Stimulated activated naive B cell treated with anti-CD40 and anti-IgM and Interleukin-4, amounts not matched to agents 10 μg/mL and 1 μg/mL and 100 μg/mL, for 72 hours (primary cell): ENCODE results near the gene LRRC45.
"Not testable (repeated sequence)": the region's sequence is repeated elsewhere in the genome, so short reads cannot be mapped to it uniquely, and the experiment has no call there.

ENCODE experiments used
- ATAC-seq, 2 donors: fragments of 150-1000 bp; cut with Tn5 transposase; replicated peaks; 2 replicates each; pipeline ENCODE4 v1.10.0; 2021; ENCODE audit warnings: moderate library complexity in 1 of 2
- DNase-seq: peaks from one replicate; pipeline ENCODE4 v3.0.0; 2021
- H3K27ac Mint-ChIP-seq: one replicate; pipeline ENCODE4 v1.8.0; 2022; ENCODE audit warnings: mild to moderate bottlenecking, mixed read lengths
- H3K27me3 Mint-ChIP-seq, 2 donors: one replicate each; pipeline ENCODE4 v1.8.0; 2022; ENCODE audit warnings: mixed read lengths in 2 of 2
- H3K36me3 Mint-ChIP-seq, 2 donors: one replicate each; pipeline ENCODE4 v1.8.0; 2022; ENCODE audit warnings: mixed read lengths in 2 of 2, mild to moderate bottlenecking in 1 of 2
- H3K4me1 Mint-ChIP-seq, 2 donors: one replicate each; pipeline ENCODE4 v1.8.0; 2022; ENCODE audit warnings: mixed read lengths in 2 of 2, mild to moderate bottlenecking in 1 of 2
- H3K4me3 Mint-ChIP-seq, 2 donors: one replicate each; pipeline ENCODE4 v1.8.0; 2022; ENCODE audit warnings: mild to moderate bottlenecking in 2 of 2, mixed read lengths in 2 of 2, moderate library complexity in 1 of 2
- H3K9me3 Mint-ChIP-seq, 2 donors: one replicate each; pipeline ENCODE4 v1.8.0; 2022; ENCODE audit warnings: mixed read lengths in 2 of 2, mild to moderate bottlenecking in 1 of 2

Gene LRRC45

DNA sequence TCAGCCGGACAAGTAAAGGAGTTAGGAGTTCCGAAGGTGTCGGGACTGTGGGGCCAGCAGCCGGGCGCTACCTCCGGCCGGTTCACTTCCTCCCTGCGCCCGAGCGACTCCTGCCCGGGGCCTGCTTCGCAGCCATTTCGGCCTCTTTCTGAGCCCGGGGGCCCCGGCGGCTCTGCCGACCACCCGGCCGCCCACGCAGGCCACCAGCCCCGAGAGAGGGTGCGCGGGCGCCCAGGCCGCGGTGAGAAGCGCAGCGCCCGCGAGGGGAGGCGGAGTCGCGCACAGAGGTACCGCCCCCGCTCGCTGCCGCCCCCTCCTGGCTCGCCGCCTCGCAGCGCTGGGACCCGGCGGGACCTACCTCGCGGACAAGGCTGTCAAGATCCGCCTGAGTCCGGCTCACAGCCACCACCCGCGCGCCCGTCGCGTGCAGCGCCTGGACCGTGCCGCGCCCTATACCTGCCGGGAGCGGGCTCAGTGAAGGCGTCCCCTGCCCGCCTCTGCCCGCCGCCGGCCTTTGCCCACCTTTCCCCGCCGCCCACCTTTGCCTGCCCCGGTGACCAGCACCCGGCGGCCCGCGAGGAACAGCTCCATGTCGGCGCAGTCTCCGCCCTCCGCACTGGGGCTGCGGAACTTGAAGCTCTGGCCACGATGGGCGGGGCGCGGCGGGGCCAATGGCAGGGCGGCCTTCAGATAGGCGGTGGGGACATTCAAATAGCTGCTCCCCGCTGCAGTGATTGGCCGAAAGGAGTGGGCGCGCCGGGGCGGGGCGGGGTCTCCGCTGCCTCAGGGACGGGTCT, 14.2 kb downstream of the LRRC45 start, which contains the start of gene DCXR:
Gene DCXR (minus strand): TSS at position 606 of the 797 bp plus-strand sequence. CDS start 15 bp downstream, at position 591.
- H3K27me3 Mint-ChIP-seq: no peaks in the 10 kb centered on the region
- no peaks in the 10 kb centered on the region for H3K9me3 Mint-ChIP-seq
- ATAC-seq (peak; percentile 94 to 96), DNase-seq (peak; percentile 95)
- peaks cover 24 to 35% of the 10 kb centered on the region in 2 donors for H3K4me1 Mint-ChIP-seq
- peaks cover 5 to 9% of the 10 kb centered on the region in 2 donors for H3K36me3 Mint-ChIP-seq
- H3K27ac Mint-ChIP-seq: peak within 1 kb of the TSS; percentile 98
- peak within 1 kb of the TSS; percentile 95 to 97 for H3K4me3 Mint-ChIP-seq

DNA sequence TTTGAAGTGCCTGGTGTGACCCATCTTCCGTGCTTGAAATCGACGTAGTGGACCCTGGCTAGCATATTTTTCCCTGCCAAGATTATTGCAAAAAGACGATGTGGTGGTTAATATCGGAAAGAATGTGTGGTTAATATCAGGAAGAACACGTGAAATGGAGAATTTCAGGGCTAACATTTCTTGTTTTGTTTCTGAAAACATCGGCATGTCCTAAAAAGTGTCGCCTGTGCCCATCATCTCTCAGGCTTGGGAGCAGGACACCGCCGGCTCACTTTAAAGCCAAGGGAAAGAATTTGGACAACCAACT, 14.7 kb downstream of the LRRC45 start:
- Mint-ChIP-seq H3K4me3 (peak overlapping the region; percentile 95 to 97), H3K27ac (peak overlapping the region; percentile 98), H3K4me1 (peaks cover 24 to 35% of the 10 kb centered on the region in 2 donors), H3K9me3 (no peaks in the 10 kb centered on the region), H3K27me3 (no peaks in the 10 kb centered on the region), H3K36me3 (peaks cover 5 to 9% of the 10 kb centered on the region in 2 donors)
- ATAC-seq (no peak), DNase-seq (no peak)

GRCh38 chr17:82038796-82039409, 15.8 kb downstream of the LRRC45 start:
- not testable (repeated sequence) for ATAC-seq, H3K36me3 Mint-ChIP-seq, H3K9me3 Mint-ChIP-seq, DNase-seq, H3K27me3 Mint-ChIP-seq
- peak overlapping the region; percentile 6 to 32 for H3K4me3 Mint-ChIP-seq
- peak overlapping the region; percentile 83 for H3K27ac Mint-ChIP-seq
- peaks cover 24 to 35% of the 10 kb centered on the region in 2 donors for H3K4me1 Mint-ChIP-seq

GRCh38 chr17:82039695-82040299, 16.7 kb downstream of the LRRC45 start:
- Mint-ChIP-seq H3K27me3 (no peaks in the 10 kb centered on the region), H3K9me3 (no peaks in the 10 kb centered on the region), H3K36me3 (peaks cover 5 to 9% of the 10 kb centered on the region in 2 donors), H3K4me1 (peaks cover 24 to 30% of the 10 kb centered on the region in 2 donors), H3K4me3 (no peak overlapping the region), H3K27ac (no peak overlapping the region)
- ATAC-seq (no peak), DNase-seq (no peak)

DNA sequence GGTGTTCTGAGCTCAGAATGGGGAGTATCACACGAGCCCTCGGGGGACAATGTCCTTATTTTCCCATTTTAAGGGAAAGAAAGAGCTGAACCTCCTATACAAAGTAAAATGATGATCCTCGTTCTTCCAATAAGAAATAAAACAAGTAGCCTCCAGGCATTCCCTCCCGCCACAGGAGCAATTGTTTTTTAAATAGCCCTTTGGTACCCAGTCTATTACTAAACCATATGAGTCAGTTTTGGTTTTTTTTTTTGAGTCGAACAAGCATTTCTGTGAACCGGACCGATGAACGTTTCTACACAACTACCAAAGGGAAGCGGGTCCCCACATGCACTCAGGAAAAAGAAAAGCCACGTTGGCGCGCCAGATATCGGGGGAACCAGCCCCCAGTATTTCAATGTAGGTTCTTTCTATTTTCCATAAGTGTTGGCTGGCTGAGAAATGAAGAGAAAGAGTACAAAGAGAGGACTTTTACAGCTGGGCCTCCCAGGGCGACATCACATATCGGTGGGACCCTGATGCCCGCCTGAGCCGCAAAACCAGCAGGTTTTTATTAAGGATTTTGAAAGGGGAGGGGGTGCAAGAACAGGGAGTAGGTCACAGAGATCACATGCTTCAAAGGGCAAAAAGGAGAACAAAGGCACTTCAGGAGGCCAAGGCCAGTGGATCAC, 18.2 kb downstream of the LRRC45 start:
- Mint-ChIP-seq H3K27me3 (no peaks in the 10 kb centered on the region), H3K4me1 (peaks cover 12 to 16% of the 10 kb centered on the region in 2 donors), H3K36me3 (no peaks in the 10 kb centered on the region), H3K9me3 (no peaks in the 10 kb centered on the region), H3K27ac (peak overlapping the region; percentile 57), H3K4me3 (no peak overlapping the region)
- no peak for DNase-seq
- no peak for ATAC-seq

GRCh38 chr17:82042649-82043048, 19.5 kb downstream of the LRRC45 start:
- Mint-ChIP-seq H3K4me1 (peaks cover 14 to 17% of the 10 kb centered on the region in 2 donors), H3K4me3 (no peak overlapping the region), H3K27ac (no peak overlapping the region), H3K36me3 (peaks cover 5 to 6% of the 10 kb centered on the region in 2 donors), H3K9me3 (no peaks in the 10 kb centered on the region), H3K27me3 (no peaks in the 10 kb centered on the region)
- ATAC-seq (no peak), DNase-seq (no peak)

- no peak overlapping the region for H3K4me3 Mint-ChIP-seq
- no peaks in the 10 kb centered on the region for H3K27me3 Mint-ChIP-seq
- peaks cover 9 to 11% of the 10 kb centered on the region in 2 donors for H3K36me3 Mint-ChIP-seq
- DNase-seq (no peak), ATAC-seq (no peak)
- H3K4me1 Mint-ChIP-seq: peaks cover 10 to 14% of the 10 kb centered on the region in 2 donors
- H3K9me3 Mint-ChIP-seq: no peaks in the 10 kb centered on the region
- H3K27ac Mint-ChIP-seq: no peak overlapping the region
Observed at GRCh38 chr17:82043507-82043906, 20.4 kb downstream of the LRRC45 start.

DNA sequence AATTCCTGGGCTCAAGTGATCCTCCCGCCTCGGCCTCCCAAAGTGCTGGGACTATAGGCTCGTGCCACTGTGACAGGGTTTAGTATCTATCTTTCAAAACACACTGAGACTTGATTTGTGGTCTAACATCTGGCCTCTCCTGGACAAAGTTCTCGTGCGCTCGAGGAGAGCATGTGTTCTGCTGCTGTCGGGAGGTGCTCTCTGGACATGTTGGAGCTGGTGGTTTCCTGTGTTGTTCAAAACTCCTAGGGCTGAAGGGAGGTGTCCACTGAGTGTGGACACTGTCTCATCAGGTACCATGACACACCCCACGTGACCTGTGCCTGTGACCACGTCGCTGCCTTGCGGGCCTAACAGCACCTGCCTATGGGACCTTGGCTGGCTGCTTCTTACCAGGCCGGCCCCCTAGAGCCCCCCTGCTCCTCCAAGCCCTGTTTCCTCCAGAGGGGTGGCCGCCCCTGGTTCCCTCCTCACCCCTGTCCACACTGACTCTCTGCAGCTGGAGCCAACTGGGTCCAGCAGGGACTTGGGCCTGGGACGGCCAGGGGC, 22.9 kb downstream of the LRRC45 start:
- peaks cover 13 to 19% of the 10 kb centered on the region in 2 donors for H3K4me1 Mint-ChIP-seq
- ATAC-seq: no peak
- H3K27me3 Mint-ChIP-seq: no peaks in the 10 kb centered on the region
- peaks cover 14 to 18% of the 10 kb centered on the region in 2 donors for H3K36me3 Mint-ChIP-seq
- no peak overlapping the region for H3K4me3 Mint-ChIP-seq
- DNase-seq: no peak
- no peak overlapping the region for H3K27ac Mint-ChIP-seq
- H3K9me3 Mint-ChIP-seq: no peaks in the 10 kb centered on the region

DNA sequence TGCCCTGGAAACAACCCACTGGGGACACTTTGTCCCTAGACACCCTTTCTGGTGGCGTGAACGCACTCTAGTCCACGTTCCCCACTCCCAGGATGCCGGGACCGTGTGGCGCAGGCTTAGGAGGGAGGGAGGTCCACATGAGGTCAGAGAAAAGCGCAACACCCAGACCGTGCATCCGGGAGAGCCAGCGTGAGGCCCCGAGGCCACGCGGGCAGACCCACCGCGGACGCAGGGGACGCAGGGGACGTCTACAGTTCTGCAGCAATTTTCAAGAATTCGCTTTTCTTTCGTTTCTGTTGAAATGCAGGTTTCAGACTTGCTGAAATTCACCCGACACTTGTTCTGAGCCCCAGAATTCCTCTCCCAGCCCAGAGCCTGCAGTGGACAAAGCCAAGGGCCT, 23.8 kb downstream of the LRRC45 start:
- Mint-ChIP-seq H3K4me1 (peaks cover 13 to 19% of the 10 kb centered on the region in 2 donors), H3K36me3 (peaks cover 14 to 18% of the 10 kb centered on the region in 2 donors), H3K27me3 (no peaks in the 10 kb centered on the region), H3K4me3 (no peak overlapping the region), H3K27ac (no peak overlapping the region), H3K9me3 (no peaks in the 10 kb centered on the region)
- DNase-seq (no peak), ATAC-seq (no peak)

- Mint-ChIP-seq H3K4me3 (no peak overlapping the region), H3K9me3 (no peaks in the 10 kb centered on the region), H3K36me3 (peaks cover 14 to 18% of the 10 kb centered on the region in 2 donors), H3K27ac (no peak overlapping the region), H3K4me1 (peaks cover 13 to 19% of the 10 kb centered on the region in 2 donors), H3K27me3 (no peaks in the 10 kb centered on the region)
- DNase-seq (no peak), ATAC-seq (no peak)
Observed at GRCh38 chr17:82047379-82047778, 24.3 kb downstream of the LRRC45 start.

- Mint-ChIP-seq H3K36me3 (peaks cover 14 to 18% of the 10 kb centered on the region in 2 donors), H3K9me3 (no peaks in the 10 kb centered on the region), H3K4me1 (peaks cover 16 to 24% of the 10 kb centered on the region in 2 donors), H3K27me3 (no peaks in the 10 kb centered on the region), H3K4me3 (no peak overlapping the region), H3K27ac (no peak overlapping the region)
- DNase-seq (no peak), ATAC-seq (no peak)
Observed at GRCh38 chr17:82047914-82048570, 24.9 kb downstream of the LRRC45 start.

DNA sequence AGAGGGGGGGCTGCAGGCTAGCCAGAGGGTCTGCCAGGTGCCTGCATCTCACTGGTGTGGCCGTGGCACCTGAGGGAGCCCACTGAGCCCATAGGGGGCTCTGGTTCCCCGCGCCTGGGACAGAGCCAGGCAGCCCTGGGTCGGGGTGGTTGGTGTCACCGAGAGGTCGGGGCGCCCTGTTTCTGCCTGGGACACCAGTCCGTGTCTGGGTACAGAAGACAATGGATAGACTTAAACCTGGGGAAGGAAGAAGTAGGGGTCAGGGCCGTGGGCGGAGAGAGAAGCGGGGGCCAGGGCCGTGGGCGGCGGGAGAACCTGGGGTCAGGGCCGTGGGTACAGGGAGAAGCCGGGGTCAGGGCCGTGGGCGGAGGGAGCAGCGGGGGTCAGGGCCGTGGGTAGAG, 25.5 kb downstream of the LRRC45 start:
- DNase-seq (no peak), ATAC-seq (no peak)
- H3K36me3 Mint-ChIP-seq: peaks cover 14 to 18% of the 10 kb centered on the region in 2 donors
- H3K27ac Mint-ChIP-seq: no peak overlapping the region
- H3K4me1 Mint-ChIP-seq: peaks cover 19 to 29% of the 10 kb centered on the region in 2 donors
- no peaks in the 10 kb centered on the region for H3K9me3 Mint-ChIP-seq
- H3K27me3 Mint-ChIP-seq: no peaks in the 10 kb centered on the region
- H3K4me3 Mint-ChIP-seq: no peak overlapping the region

DNA sequence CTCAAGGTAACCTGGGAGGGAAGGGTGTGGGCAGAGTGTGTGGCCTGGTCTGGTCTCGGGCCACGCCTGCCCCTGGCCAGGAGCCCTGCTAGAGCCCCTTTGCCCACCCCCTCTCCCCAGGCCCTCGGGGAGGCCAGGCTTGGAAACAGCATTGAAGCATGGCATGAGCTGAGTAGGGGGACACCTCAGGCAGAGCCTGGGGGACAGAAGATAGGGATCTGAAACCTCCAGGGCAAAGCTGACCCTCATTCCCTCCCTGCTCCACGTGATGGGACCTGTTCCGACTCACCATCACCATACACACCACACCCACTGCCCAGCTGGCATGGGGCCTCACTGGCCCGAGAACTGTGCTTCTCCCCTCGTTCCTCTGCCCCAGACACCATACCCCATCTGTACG, 26.0 kb downstream of the LRRC45 start:
- Mint-ChIP-seq H3K27me3 (no peaks in the 10 kb centered on the region), H3K4me1 (peaks cover 19 to 35% of the 10 kb centered on the region in 2 donors), H3K27ac (no peak overlapping the region), H3K36me3 (peaks cover 14 to 18% of the 10 kb centered on the region in 2 donors), H3K4me3 (no peak overlapping the region), H3K9me3 (no peaks in the 10 kb centered on the region)
- DNase-seq (no peak), ATAC-seq (no peak)
